Liver (tissue), 9 donors: ENCODE measurements around the gene LCTL. TPM values are rescaled to one million over a fixed set of nuclear protein-coding genes. Genes with fewer than 3 reads are reported as not detected.

Experiments
- DNase-seq: peaks from one replicate; pipeline ENCODE4 v3.0.0-alpha.2; 2017; ENCODE audit warnings: low spot score
- H3K27ac ChIP-seq, 2 donors: one replicate each; pipeline ENCODE4 v1.7.0; 2013; ENCODE audit warnings: inconsistent platforms in 2 of 2, low read length in 2 of 2, control low read depth in 1 of 2, low read depth in 1 of 2, mild to moderate bottlenecking in 1 of 2
- H3K27me3 ChIP-seq, 4 donors: one replicate each; pipeline versions ENCODE4 v1.6.1 to v1.7.0; 2013; ENCODE audit warnings: low read length in 3 of 4, inconsistent platforms in 1 of 4, mild to moderate bottlenecking in 1 of 4, moderate library complexity in 1 of 4; ENCODE audit not compliant: control insufficient read depth in 4 of 4, insufficient read depth in 4 of 4
- H3K36me3 ChIP-seq, 4 donors: one replicate each; pipeline versions ENCODE4 v1.6.1 to v1.7.0; 2013; ENCODE audit warnings: low read length in 3 of 4, mild to moderate bottlenecking in 3 of 4, low read depth in 1 of 4, moderate library complexity in 1 of 4; ENCODE audit not compliant: control insufficient read depth in 4 of 4, insufficient read depth in 3 of 4
- H3K4me1 ChIP-seq, 4 donors: one replicate each; pipeline versions ENCODE4 v1.6.1 to v1.7.0; 2013; ENCODE audit warnings: low read length in 3 of 4, mild to moderate bottlenecking in 3 of 4, moderate library complexity in 1 of 4; ENCODE audit not compliant: control insufficient read depth in 4 of 4, insufficient read depth in 4 of 4
- H3K4me3 ChIP-seq, 3 donors: one replicate each; pipeline versions ENCODE4 v1.6.1 to v1.7.0; 2013; ENCODE audit warnings: low read length in 3 of 3, control low read depth in 1 of 3, low read depth in 1 of 3, mild to moderate bottlenecking in 1 of 3
- H3K9ac ChIP-seq, 2 donors: one replicate each; pipeline ENCODE4 v1.7.0; 2013; ENCODE audit warnings: low read length in 2 of 2, mild to moderate bottlenecking in 2 of 2, moderate library complexity in 2 of 2, control low read depth in 1 of 2, low read depth in 1 of 2
- H3K9me3 ChIP-seq, 4 donors: one replicate each; pipeline versions ENCODE4 v1.6.1 to v1.7.0; 2013; ENCODE audit warnings: low read length in 3 of 4; ENCODE audit not compliant: control insufficient read depth in 4 of 4
- EGR1 ChIP-seq, 2 donors: IDR thresholded peaks; 2 replicates each; pipeline ENCODE4 v1.6.1; 2016 to 2018; ENCODE audit warnings: antibody characterized with exemption in 2 of 2, low read depth in 2 of 2
- FOXA1 ChIP-seq: IDR thresholded peaks from 2 replicates; pipeline ENCODE4 v1.6.1; 2016; ENCODE audit warnings: antibody characterized with exemption
- FOXA2 ChIP-seq: IDR thresholded peaks from 2 replicates; pipeline ENCODE4 v1.6.1; 2016; ENCODE audit warnings: antibody characterized with exemption
- HNF4A ChIP-seq, 2 donors: conservative IDR thresholded peaks; 2 replicates each; pipeline ENCODE4 v1.6.1; 2016; ENCODE audit warnings: antibody characterized with exemption in 2 of 2, mild to moderate bottlenecking in 2 of 2
- HNF4G ChIP-seq: IDR thresholded peaks from 2 replicates; pipeline ENCODE4 v1.6.1; 2016; ENCODE audit warnings: antibody characterized with exemption
- JUND ChIP-seq, 2 donors: IDR thresholded peaks; 2 replicates each; pipeline ENCODE4 v1.6.1; 2016; ENCODE audit warnings: antibody characterized with exemption in 2 of 2
- NR2F2 ChIP-seq: IDR thresholded peaks from 2 replicates; pipeline ENCODE4 v1.6.1; 2016; ENCODE audit warnings: antibody characterized with exemption
- RXRA ChIP-seq, 2 donors: IDR thresholded peaks; 2 replicates each; pipeline ENCODE4 v1.6.1; 2017 to 2018; ENCODE audit warnings: antibody characterized with exemption in 2 of 2, mild to moderate bottlenecking in 1 of 2
- SP1 ChIP-seq: IDR thresholded peaks from 2 replicates; pipeline ENCODE4 v1.6.1; 2018; ENCODE audit warnings: antibody characterized with exemption, mild to moderate bottlenecking
- TAF1 ChIP-seq: conservative IDR thresholded peaks from 2 replicates; pipeline ENCODE4 v1.6.1; 2016; ENCODE audit warnings: antibody characterized with exemption, mild to moderate bottlenecking
- YY1 ChIP-seq: IDR thresholded peaks from 2 replicates; pipeline ENCODE4 v1.6.1; 2016; ENCODE audit warnings: antibody characterized with exemption, mild to moderate bottlenecking
- ZBTB33 ChIP-seq: IDR thresholded peaks from 2 replicates; pipeline ENCODE4 v1.6.1; 2016; ENCODE audit warnings: antibody characterized with exemption
- WGBS: extraction: QIAGEN DNeasy Blood & Tissue Kit; methylation state at CpG from one replicate; pipeline ENCODE4 v1.1.7; 2013; 5-methylcytosine and 5-hydroxymethylcytosine counted together
- polyA plus RNA-seq, 2 donors: library from polyadenylated mRNA; stranded (reverse) in 1 of 2; unstranded in 1 of 2; fragments of 200-250 nt in 1 of 2; fragments of >200 nt in 1 of 2; fragmentation: Nextera tagmentation in 1 of 2; extraction: Ambion mirVana in 1 of 2; gene quantifications; one replicate each; pipeline versions ENCODE4 v1.2.1 to v1.2.3, GENCODE V29; 2013 to 2015
- total RNA-seq, 2 donors: library from RNA; depleted of rRNA; stranded (reverse); fragments of >200 nt; gene quantifications; one replicate each; pipeline ENCODE4 v1.2.3, GENCODE V29; 2014
- TF ChIP-seq, protein P1 (sequence below): IDR thresholded peaks from 2 replicates; pipeline ENCODE4 v1.6.1; 2016; ENCODE audit warnings: antibody characterized with exemption
- TF ChIP-seq, protein P2 (sequence below): IDR thresholded peaks from 2 replicates; pipeline ENCODE4 v1.6.1; 2016; ENCODE audit warnings: antibody characterized with exemption, mild to moderate bottlenecking
- TF ChIP-seq, protein P3 (sequence below): IDR thresholded peaks from 2 replicates; pipeline ENCODE4 v1.6.1; 2016; ENCODE audit warnings: antibody characterized with exemption
- TF ChIP-seq, protein P4 (sequence below): fragments of 150-350 bp; IDR thresholded peaks from 2 replicates; pipeline ENCODE4 v1.5.1; 2017; ENCODE audit warnings: improper control_type of control experiment, low read depth, low read length; ENCODE audit not compliant: missing input control
- donor health status: healthy.
- donor health status: healthy.
- donor health status: healthy.
- donor health status: healthy.
- donor health status: healthy.

LCTL gene
- total and polyA plus RNA-seq, 4 donors = 0.13 TPM; not detected in 3

GRCh38 chr15:66514586-66514985, 51.2 kb downstream of the LCTL start:
- 85% methylated on average over 3 of the region's 3 CpGs for WGBS
- Histone ChIP-seq H3K4me1 (no peaks in the 10 kb centered on the region), H3K9me3 (no peaks in the 10 kb centered on the region), H3K4me3 (no peak overlapping the region), H3K27ac (no peak overlapping the region), H3K36me3 (peaks cover 0 to 3% (median under 1%) of the 10 kb centered on the region in 4 donors), H3K9ac (no peak overlapping the region), H3K27me3 (no peaks in the 10 kb centered on the region)
- TF ChIP-seq, protein P1, sequence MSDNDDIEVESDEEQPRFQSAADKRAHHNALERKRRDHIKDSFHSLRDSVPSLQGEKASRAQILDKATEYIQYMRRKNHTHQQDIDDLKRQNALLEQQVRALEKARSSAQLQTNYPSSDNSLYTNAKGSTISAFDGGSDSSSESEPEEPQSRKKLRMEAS = no peak
- no peak for DNase-seq

GRCh38 chr15:66508293-66508883, 57.4 kb downstream of the LCTL start:
- Histone ChIP-seq H3K9ac (no peak overlapping the region), H3K4me3 (no peak overlapping the region), H3K27ac (no peak overlapping the region), H3K27me3 (no peaks in the 10 kb centered on the region), H3K9me3 (no peaks in the 10 kb centered on the region), H3K36me3 (no peaks in the 10 kb centered on the region), H3K4me1 (peaks cover 0 to 15% (median 11%) of the 10 kb centered on the region in 4 donors)
- 95% methylated on average over 3 of the region's 3 CpGs for WGBS
- DNase-seq = no peak
- TF ChIP-seq ZBTB33 = no peak
- TF ChIP-seq, protein P2, sequence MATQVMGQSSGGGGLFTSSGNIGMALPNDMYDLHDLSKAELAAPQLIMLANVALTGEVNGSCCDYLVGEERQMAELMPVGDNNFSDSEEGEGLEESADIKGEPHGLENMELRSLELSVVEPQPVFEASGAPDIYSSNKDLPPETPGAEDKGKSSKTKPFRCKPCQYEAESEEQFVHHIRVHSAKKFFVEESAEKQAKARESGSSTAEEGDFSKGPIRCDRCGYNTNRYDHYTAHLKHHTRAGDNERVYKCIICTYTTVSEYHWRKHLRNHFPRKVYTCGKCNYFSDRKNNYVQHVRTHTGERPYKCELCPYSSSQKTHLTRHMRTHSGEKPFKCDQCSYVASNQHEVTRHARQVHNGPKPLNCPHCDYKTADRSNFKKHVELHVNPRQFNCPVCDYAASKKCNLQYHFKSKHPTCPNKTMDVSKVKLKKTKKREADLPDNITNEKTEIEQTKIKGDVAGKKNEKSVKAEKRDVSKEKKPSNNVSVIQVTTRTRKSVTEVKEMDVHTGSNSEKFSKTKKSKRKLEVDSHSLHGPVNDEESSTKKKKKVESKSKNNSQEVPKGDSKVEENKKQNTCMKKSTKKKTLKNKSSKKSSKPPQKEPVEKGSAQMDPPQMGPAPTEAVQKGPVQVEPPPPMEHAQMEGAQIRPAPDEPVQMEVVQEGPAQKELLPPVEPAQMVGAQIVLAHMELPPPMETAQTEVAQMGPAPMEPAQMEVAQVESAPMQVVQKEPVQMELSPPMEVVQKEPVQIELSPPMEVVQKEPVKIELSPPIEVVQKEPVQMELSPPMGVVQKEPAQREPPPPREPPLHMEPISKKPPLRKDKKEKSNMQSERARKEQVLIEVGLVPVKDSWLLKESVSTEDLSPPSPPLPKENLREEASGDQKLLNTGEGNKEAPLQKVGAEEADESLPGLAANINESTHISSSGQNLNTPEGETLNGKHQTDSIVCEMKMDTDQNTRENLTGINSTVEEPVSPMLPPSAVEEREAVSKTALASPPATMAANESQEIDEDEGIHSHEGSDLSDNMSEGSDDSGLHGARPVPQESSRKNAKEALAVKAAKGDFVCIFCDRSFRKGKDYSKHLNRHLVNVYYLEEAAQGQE = no peak
- no peak for TF ChIP-seq TAF1
- TF ChIP-seq, protein P3, sequence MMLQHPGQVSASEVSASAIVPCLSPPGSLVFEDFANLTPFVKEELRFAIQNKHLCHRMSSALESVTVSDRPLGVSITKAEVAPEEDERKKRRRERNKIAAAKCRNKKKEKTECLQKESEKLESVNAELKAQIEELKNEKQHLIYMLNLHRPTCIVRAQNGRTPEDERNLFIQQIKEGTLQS = no peak
- no peak for TF ChIP-seq HNF4G
- no peak for TF ChIP-seq FOXA1
- no peak for TF ChIP-seq SP1
- TF ChIP-seq FOXA2 = no peak
- TF ChIP-seq JUND (IDR thresholded peaks at IDR 0.05) = no peak
- TF ChIP-seq EGR1 (IDR thresholded peaks at IDR 0.05; ENCODE audit: low read depth in 2 of 2) = no peak

GRCh38 chr15:66505818-66506217, 60.0 kb downstream of the LCTL start:
- H3K27me3 ChIP-seq = no peaks in the 10 kb centered on the region
- peak overlapping the region; percentile 83 to 100 (median 94) for H3K4me3 ChIP-seq
- WGBS = 56% methylated on average over 4 of the region's 4 CpGs
- no peaks in the 10 kb centered on the region for H3K9me3 ChIP-seq
- H3K9ac ChIP-seq = peak overlapping the region; percentile 10 to 72
- H3K36me3 ChIP-seq = peaks cover 2 to 23% (median 22%) of the 10 kb centered on the region in 4 donors
- DNase-seq = no peak
- H3K27ac ChIP-seq = no peak overlapping the region
- H3K4me1 ChIP-seq = peaks cover 0 to 25% (median 21%) of the 10 kb centered on the region in 4 donors
- TF ChIP-seq, protein P4, sequence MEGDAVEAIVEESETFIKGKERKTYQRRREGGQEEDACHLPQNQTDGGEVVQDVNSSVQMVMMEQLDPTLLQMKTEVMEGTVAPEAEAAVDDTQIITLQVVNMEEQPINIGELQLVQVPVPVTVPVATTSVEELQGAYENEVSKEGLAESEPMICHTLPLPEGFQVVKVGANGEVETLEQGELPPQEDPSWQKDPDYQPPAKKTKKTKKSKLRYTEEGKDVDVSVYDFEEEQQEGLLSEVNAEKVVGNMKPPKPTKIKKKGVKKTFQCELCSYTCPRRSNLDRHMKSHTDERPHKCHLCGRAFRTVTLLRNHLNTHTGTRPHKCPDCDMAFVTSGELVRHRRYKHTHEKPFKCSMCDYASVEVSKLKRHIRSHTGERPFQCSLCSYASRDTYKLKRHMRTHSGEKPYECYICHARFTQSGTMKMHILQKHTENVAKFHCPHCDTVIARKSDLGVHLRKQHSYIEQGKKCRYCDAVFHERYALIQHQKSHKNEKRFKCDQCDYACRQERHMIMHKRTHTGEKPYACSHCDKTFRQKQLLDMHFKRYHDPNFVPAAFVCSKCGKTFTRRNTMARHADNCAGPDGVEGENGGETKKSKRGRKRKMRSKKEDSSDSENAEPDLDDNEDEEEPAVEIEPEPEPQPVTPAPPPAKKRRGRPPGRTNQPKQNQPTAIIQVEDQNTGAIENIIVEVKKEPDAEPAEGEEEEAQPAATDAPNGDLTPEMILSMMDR = no peak
- TF ChIP-seq SP1 (no peak), HNF4A (conservative IDR thresholded peaks at IDR 0.05) (no peak), ZBTB33 (no peak), NR2F2 (no peak), HNF4G (no peak), FOXA1 (no peak), JUND (IDR thresholded peaks at IDR 0.05) (no peak), TAF1 (no peak), RXRA (IDR thresholded peaks at IDR 0.05) (no peak), EGR1 (IDR thresholded peaks at IDR 0.05; ENCODE audit: low read depth in 2 of 2) (no peak), YY1 (no peak)
- TF ChIP-seq, protein P3 = no peak
- TF ChIP-seq, protein P1 = no peak
